ENCODE measurements around the gene ANAPC5.

The ANAPC5 gene

GRCh38 chr12:121264135-121264534, 88.1 kb downstream of the ANAPC5 start:
- TF ChIP-seq TAF1 (IDR thresholded peaks at IDR 0.05; ENCODE audit: borderline replicate concordance, insufficient read depth, low read length) (no peak), FOXP2 (optimal IDR thresholded peaks at IDR 0.05; ENCODE audit: borderline replicate concordance, extremely low read depth, extremely low read length, insufficient read depth) (no peak), POLR2AphosphoS5 (IDR thresholded peaks at IDR 0.05; ENCODE audit: low read depth, low read length) (no peak), SIN3A (IDR thresholded peaks at IDR 0.05; ENCODE audit: borderline replicate concordance, insufficient read depth, low read length) (no peak)
- TF ChIP-seq, protein P1, sequence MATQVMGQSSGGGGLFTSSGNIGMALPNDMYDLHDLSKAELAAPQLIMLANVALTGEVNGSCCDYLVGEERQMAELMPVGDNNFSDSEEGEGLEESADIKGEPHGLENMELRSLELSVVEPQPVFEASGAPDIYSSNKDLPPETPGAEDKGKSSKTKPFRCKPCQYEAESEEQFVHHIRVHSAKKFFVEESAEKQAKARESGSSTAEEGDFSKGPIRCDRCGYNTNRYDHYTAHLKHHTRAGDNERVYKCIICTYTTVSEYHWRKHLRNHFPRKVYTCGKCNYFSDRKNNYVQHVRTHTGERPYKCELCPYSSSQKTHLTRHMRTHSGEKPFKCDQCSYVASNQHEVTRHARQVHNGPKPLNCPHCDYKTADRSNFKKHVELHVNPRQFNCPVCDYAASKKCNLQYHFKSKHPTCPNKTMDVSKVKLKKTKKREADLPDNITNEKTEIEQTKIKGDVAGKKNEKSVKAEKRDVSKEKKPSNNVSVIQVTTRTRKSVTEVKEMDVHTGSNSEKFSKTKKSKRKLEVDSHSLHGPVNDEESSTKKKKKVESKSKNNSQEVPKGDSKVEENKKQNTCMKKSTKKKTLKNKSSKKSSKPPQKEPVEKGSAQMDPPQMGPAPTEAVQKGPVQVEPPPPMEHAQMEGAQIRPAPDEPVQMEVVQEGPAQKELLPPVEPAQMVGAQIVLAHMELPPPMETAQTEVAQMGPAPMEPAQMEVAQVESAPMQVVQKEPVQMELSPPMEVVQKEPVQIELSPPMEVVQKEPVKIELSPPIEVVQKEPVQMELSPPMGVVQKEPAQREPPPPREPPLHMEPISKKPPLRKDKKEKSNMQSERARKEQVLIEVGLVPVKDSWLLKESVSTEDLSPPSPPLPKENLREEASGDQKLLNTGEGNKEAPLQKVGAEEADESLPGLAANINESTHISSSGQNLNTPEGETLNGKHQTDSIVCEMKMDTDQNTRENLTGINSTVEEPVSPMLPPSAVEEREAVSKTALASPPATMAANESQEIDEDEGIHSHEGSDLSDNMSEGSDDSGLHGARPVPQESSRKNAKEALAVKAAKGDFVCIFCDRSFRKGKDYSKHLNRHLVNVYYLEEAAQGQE (IDR thresholded peaks at IDR 0.05; ENCODE audit: insufficient read depth in 1 of 2, low read depth in 2 of 2, low read length in 2 of 2), result no peak

DNA sequence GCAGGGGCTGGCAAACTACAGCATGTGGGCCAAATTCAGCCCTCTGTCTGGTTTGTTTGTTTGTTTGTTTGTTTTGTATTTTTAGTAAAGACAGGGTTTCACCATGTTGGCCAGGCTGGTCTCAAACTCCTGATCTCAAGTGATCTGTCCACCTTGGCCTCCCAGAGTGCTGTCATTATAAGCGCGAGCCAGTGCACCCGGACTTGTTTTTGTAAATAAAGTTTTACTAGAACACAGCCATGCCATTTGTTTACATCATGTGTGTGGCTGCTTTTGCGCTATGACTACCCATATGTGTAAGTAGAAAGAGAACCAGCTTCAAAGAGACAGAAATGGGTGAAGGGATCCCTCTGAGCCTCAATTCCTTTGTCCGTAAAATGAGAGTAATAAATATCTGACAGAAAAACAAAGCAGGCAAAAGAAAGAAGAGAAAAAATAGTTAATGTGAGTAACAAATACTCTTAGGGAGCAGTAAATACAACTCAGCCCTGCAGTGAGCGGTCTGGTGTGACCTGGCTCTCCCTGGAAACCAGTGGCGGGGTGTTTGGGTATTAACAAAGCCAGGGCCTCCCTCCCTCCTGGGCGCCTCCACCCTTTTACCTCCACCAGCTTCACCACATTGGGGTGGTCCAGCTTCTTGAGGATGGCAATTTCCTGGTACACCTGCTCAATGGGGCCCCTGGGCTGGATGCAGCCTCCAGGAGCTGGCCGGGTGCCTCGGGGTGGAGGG, 88.8 kb downstream of the ANAPC5 start:
- no peak for TF ChIP-seq FOXP2 (optimal IDR thresholded peaks at IDR 0.05; ENCODE audit: borderline replicate concordance, extremely low read depth, extremely low read length, insufficient read depth)
- TF ChIP-seq TAF1 (IDR thresholded peaks at IDR 0.05; ENCODE audit: borderline replicate concordance, insufficient read depth, low read length), result no peak
- TF ChIP-seq, protein P1 (IDR thresholded peaks at IDR 0.05; ENCODE audit: insufficient read depth in 1 of 2, low read depth in 2 of 2, low read length in 2 of 2), result no peak
- no peak for TF ChIP-seq SIN3A (IDR thresholded peaks at IDR 0.05; ENCODE audit: borderline replicate concordance, insufficient read depth, low read length)
- no peak for TF ChIP-seq POLR2AphosphoS5 (IDR thresholded peaks at IDR 0.05; ENCODE audit: low read depth, low read length)

DNA sequence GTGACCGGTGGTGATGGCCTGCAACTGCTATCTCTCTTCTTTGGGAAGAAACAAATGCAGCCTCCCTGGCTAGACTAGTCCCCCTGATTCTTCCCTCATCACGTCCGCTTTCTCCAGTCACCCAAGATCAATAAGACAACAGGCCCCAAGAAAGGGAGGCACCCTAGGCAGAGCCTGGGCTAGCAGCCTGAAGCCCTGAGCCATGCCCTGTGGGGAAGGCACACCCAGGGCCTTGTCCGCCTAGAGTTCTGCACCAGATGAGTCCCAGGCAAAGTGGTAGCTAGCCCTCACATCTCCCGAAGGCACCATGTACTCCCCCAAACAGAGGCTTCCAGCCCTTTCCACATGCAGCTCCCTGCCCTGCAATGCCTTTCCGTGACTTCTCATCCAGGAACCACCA, 90.8 kb downstream of the ANAPC5 start:
- TF ChIP-seq, protein P1 (IDR thresholded peaks at IDR 0.05; ENCODE audit: insufficient read depth in 1 of 2, low read depth in 2 of 2, low read length in 2 of 2), result no peak
- TF ChIP-seq SIN3A (IDR thresholded peaks at IDR 0.05; ENCODE audit: borderline replicate concordance, insufficient read depth, low read length) (no peak), TAF1 (IDR thresholded peaks at IDR 0.05; ENCODE audit: borderline replicate concordance, insufficient read depth, low read length) (no peak), FOXP2 (optimal IDR thresholded peaks at IDR 0.05; ENCODE audit: borderline replicate concordance, extremely low read depth, extremely low read length, insufficient read depth) (no peak), POLR2AphosphoS5 (IDR thresholded peaks at IDR 0.05; ENCODE audit: low read depth, low read length) (no peak)

GRCh38 chr12:121260091-121260490, 92.1 kb downstream of the ANAPC5 start:
- TF ChIP-seq POLR2AphosphoS5 (IDR thresholded peaks at IDR 0.05; ENCODE audit: low read depth, low read length) (no peak), FOXP2 (optimal IDR thresholded peaks at IDR 0.05; ENCODE audit: borderline replicate concordance, extremely low read depth, extremely low read length, insufficient read depth) (no peak), TAF1 (IDR thresholded peaks at IDR 0.05; ENCODE audit: borderline replicate concordance, insufficient read depth, low read length) (no peak), SIN3A (IDR thresholded peaks at IDR 0.05; ENCODE audit: borderline replicate concordance, insufficient read depth, low read length) (no peak)
- TF ChIP-seq, protein P1 (IDR thresholded peaks at IDR 0.05; ENCODE audit: insufficient read depth in 1 of 2, low read depth in 2 of 2, low read length in 2 of 2), result no peak
